Endothelial cell (in vitro differentiated cells): ENCODE measurements around the gene SLC6A20. TPM values are rescaled to one million over a fixed set of nuclear protein-coding genes. Genes with fewer than 3 reads are reported as not detected.

Source experiments
- DNase-seq: peaks from one replicate; pipeline ENCODE4 v3.0.0; 2021; ENCODE audit warnings: low spot score
- H3K27ac Mint-ChIP-seq: one replicate; pipeline ENCODE4 v1.8.0; 2021; ENCODE audit warnings: mixed read lengths, inconsistent platforms; ENCODE audit not compliant: unreplicated experiment
- H3K27me3 Mint-ChIP-seq: one replicate; pipeline ENCODE4 v1.8.0; 2021; ENCODE audit warnings: mild to moderate bottlenecking, moderate library complexity, mixed read lengths, inconsistent platforms; ENCODE audit not compliant: unreplicated experiment
- H3K36me3 Mint-ChIP-seq: one replicate; pipeline ENCODE4 v1.8.0; 2021; ENCODE audit warnings: mild to moderate bottlenecking, low read depth, mixed read lengths, inconsistent platforms; ENCODE audit not compliant: unreplicated experiment
- H3K4me1 Mint-ChIP-seq: one replicate; pipeline ENCODE4 v1.8.0; 2021; ENCODE audit warnings: mild to moderate bottlenecking, mixed read lengths, inconsistent platforms; ENCODE audit not compliant: unreplicated experiment
- H3K4me3 Mint-ChIP-seq: one replicate; pipeline ENCODE4 v1.8.0; 2021; ENCODE audit warnings: mild to moderate bottlenecking, mixed read lengths, inconsistent platforms; ENCODE audit not compliant: unreplicated experiment
- H3K9me3 Mint-ChIP-seq: one replicate; pipeline ENCODE4 v1.8.0; 2021; ENCODE audit warnings: mixed read lengths, inconsistent platforms; ENCODE audit not compliant: unreplicated experiment
- CTCF ChIP-seq: fragments of 200-600 bp; sonication (generic); IDR thresholded peaks from one replicate; pipeline ENCODE4 v1.5.0; 2021; ENCODE audit warnings: antibody characterized with exemption; ENCODE audit not compliant: unreplicated experiment
- total RNA-seq: library from RNA; stranded (reverse); fragmentation: NEBNext Ultra II Directional; extraction: Animal tissue kit (Norgen Biotek cat#: 25700); gene quantifications from one replicate; pipeline ENCODE4 v1.2.1, GENCODE V29; 2021; ENCODE audit not compliant: unreplicated experiment

Gene SLC6A20
- total RNA-seq, 1 donor from 2014 or later = 0.21 TPM

- no peak for DNase-seq
- no peaks in the 10 kb centered on the region for H3K27me3 Mint-ChIP-seq
- H3K27ac Mint-ChIP-seq = no peak overlapping the region
Observed at GRCh38 chr3:45730409-45731154, 65.8 kb downstream of the SLC6A20 start.

DNA sequence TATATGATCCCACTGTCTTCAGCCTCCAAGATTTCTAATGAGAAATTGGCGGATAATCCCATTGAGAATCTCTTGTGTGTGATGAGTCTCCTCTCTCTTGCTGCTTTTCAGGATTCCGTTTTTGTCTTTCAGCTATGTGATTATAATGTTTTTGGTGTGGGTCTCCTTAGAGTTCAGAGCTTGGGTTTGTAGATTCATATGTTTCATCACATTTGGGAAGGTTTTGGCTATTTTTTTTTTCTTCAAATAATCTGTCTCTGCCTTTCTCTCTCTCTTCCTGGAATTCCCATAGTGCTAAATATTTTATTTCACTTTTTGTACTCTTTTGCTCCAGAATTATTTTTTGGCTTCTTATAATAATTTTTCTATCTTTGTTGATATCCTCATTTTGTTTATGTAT, 66.7 kb downstream of the SLC6A20 start:
- no peak overlapping the region for H3K4me3 Mint-ChIP-seq
- no peak overlapping the region for H3K27ac Mint-ChIP-seq
- no peak for DNase-seq
- H3K36me3 Mint-ChIP-seq = no peaks in the 10 kb centered on the region
- no peaks in the 10 kb centered on the region for H3K27me3 Mint-ChIP-seq
- no peaks in the 10 kb centered on the region for H3K4me1 Mint-ChIP-seq
- TF ChIP-seq CTCF = no peak
- H3K9me3 Mint-ChIP-seq = no peaks in the 10 kb centered on the region

More at GRCh38 chr3:45730409-45731154, 65.8 kb downstream of the SLC6A20 start:
- no peaks in the 10 kb centered on the region for H3K9me3 Mint-ChIP-seq
- H3K4me3 Mint-ChIP-seq = no peak overlapping the region
- H3K36me3 Mint-ChIP-seq = peaks cover 5% of the 10 kb centered on the region
- TF ChIP-seq CTCF = no peak
- no peaks in the 10 kb centered on the region for H3K4me1 Mint-ChIP-seq

GRCh38 chr3:45724911-45725310, 71.4 kb downstream of the SLC6A20 start:
- no peak overlapping the region for H3K27ac Mint-ChIP-seq
- H3K36me3 Mint-ChIP-seq = peaks cover 6% of the 10 kb centered on the region
- no peak overlapping the region for H3K4me3 Mint-ChIP-seq

GRCh38 chr3:45719655-45720487, 76.5 kb downstream of the SLC6A20 start:
- H3K36me3 Mint-ChIP-seq = peaks cover 18% of the 10 kb centered on the region
- no peak for DNase-seq
- H3K4me3 Mint-ChIP-seq = no peak overlapping the region
- no peaks in the 10 kb centered on the region for H3K4me1 Mint-ChIP-seq
- H3K9me3 Mint-ChIP-seq = no peaks in the 10 kb centered on the region
- no peak overlapping the region for H3K27ac Mint-ChIP-seq
- no peak for TF ChIP-seq CTCF
- H3K27me3 Mint-ChIP-seq = no peaks in the 10 kb centered on the region

More at GRCh38 chr3:45724911-45725310, 71.4 kb downstream of the SLC6A20 start:
- DNase-seq = no peak
- no peaks in the 10 kb centered on the region for H3K9me3 Mint-ChIP-seq
- H3K4me1 Mint-ChIP-seq = no peaks in the 10 kb centered on the region
- H3K27me3 Mint-ChIP-seq = no peaks in the 10 kb centered on the region
- TF ChIP-seq CTCF = no peak
